CD4-positive, alpha-beta T cell treated with Interferon alpha-2 for 1 hour (primary cell): Measurements from ENCODE around the gene PRR19.
"Not testable (repeated sequence)": the region's sequence is repeated elsewhere in the genome, so short reads cannot be mapped to it uniquely, and the experiment has no call there.

ENCODE experiments used
- DNase-seq, 2 donors: peaks; one replicate each; pipeline ENCODE4 v3.0.0-alpha.2; 2020 to 2022

The PRR19 gene

DNA sequence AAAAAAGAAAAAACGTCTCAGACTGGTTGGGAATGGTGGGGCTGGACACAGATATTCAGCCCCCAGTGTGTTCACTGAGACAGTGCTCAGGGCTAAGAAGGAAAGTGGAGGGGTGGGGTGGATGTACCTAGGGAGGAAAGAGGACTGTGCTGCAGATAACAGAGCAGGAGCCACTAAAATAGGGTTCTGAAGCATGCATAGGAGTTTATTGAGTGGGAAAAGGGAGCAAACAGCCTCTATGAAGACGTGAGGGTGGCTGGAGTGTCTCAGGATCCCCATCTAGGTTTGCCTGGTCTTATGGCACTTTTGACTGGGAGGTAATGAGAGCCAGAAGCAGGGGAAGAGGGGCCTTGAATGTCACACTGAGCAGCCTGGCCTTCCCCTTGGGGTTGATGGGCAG lies 26.9 kb downstream of the PRR19 start:
- no peak for DNase-seq

DNA sequence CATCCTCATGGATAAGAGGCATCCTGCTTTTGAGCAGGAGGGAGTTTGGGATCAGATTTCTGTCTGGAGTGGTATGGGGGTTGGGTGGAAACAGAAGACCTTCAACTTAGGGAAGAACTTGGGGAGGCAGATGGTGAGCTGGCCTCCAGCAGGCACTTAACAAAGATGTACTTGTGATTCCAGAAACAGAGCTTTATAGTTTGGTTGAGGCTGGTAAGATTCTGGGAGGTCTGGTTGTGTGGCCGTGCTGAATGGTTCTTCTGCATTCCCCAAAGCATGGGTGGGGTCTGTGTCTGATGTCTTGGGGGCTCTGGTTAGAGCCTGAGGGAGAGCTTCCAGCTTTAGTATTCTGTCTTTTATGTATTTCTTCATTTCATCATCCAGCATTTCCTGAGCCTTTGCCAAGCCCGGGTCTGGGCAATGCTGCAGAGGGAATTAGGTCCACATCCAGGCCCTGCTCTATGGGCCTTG lies 28.3 kb downstream of the PRR19 start:
- no peak for DNase-seq

GRCh38 chr19:42331333-42331732 lies 29.4 kb downstream of the PRR19 start:
- not testable (repeated sequence) for DNase-seq

DNA sequence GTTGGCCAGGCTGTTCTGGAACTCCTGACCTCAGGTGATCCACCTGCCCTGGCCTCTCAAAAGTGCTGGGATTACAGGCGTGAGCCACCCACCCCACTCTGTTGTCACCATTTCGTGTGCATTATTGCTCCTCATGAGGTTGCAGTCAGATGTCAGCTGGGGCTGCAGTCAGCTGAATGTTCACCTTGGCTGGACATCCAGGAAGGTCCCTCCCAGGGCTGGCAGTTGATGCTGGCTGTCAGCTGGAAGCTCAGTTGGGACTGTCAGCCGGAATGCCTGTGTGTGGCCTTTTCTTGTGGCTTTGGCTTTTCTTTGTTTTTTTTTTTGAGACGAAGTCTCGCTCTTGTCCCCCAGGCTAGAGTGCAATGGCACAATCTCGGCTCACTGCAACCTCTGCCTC lies 30.1 kb downstream of the PRR19 start:
- no peak for DNase-seq

GRCh38 chr19:42333018-42333417 lies 31.1 kb downstream of the PRR19 start:
- no peak for DNase-seq

GRCh38 chr19:42333975-42334696 lies 32.2 kb downstream of the PRR19 start:
- no peak for DNase-seq

DNA sequence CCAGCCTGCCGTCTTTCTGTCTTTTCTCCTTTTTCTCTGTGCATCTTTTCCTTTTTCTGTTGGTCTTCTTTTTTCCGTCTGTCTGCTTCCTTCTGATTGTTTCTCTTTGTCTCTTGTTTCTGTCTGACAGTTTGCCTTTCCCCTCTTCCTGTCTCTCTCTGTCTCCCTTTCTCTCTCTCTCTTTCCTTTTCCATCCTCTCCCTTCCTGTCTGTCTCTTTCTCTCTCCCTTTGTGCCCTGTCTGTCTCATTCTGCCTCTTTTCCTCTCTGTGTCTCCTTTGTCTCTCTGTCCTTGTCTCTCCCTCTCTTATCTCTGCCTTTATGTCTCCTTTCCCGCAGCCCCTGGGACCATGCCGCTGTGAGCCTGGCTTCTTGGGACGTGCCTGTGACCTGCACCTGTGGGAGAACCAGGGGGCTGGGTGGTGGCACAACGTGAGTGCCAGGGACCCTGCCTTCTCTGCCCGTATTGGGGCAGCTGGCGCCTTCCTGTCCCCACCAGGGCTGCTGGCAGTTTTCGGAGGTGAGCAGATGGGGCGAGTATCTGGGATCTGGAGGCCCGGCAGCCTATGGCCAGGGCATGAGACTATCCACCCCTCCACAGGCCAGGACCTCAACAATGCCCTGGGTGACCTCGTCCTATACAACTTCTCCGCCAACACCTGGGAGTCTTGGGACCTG lies 32.9 kb downstream of the PRR19 start:
- DNase-seq = no peak

GRCh38 chr19:42335374-42335936 lies 33.5 kb downstream of the PRR19 start:
- no peak for DNase-seq

DNA sequence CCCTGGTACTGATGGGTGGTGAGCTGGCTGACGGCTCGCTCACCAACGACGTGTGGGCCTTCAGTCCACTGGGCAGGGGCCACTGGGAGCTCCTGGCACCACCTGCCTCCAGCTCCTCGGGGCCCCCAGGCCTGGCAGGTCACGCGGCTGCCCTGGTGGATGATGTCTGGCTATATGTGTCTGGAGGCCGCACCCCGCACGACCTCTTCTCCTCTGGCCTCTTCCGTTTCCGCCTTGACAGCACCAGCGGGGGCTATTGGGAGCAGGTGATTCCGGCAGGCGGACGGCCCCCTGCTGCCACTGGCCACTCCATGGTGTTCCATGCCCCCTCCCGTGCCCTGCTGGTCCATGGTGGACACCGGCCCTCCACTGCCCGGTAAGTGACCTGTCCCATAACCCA lies 34.0 kb downstream of the PRR19 start:
- no peak for DNase-seq

GRCh38 chr19:42339126-42339860 lies 37.4 kb downstream of the PRR19 start:
- DNase-seq = not testable (repeated sequence)

DNA sequence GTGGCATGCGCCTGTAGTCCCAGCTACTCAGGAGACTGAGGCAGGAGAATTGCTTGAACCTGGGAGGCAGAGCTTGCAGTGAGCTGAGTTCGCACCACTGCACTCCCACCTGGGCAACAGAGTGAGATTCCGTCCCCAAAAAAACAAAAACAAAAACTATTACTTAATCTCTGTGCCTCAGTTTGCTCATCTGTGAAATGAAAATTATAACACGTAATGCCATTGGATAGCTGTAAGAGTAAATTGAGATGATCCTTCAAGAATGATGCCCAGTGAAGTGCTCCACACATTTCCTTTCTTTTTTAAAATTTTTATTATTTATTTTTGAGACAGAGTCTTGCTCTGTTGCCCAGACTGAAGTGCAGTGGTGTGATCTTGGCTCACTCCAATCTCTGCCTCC lies 38.0 kb downstream of the PRR19 start:
- not testable (repeated sequence) for DNase-seq

- no peak for DNase-seq
Observed at GRCh38 chr19:42343344-42344110, 41.6 kb downstream of the PRR19 start.

DNA sequence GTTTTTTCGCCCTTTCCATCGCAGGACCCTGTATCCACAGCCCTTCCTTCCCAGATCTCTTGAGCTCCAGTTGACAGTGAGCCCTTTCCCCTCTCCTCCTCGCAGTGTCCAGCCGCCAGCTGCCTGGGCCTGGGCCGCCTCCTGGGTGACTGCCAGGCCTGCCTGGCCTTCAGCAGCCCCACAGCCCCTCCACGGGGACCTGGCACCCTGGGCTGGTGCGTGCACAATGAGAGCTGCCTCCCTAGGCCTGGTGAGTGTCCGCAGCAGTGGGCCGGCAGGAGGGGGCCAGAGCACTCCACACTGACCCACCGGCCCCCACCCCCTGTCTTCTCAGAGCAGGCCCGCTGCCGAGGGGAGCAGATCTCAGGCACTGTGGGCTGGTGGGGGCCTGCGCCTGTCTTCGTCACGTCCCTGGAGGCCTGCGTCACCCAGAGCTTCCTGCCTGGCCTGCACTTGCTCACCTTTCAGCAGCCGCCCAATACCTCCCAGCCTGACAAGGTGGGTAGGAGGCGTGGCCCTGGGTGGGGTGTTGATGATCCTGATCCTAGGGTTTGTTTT lies 42.5 kb downstream of the PRR19 start:
- DNase-seq = no peak

DNA sequence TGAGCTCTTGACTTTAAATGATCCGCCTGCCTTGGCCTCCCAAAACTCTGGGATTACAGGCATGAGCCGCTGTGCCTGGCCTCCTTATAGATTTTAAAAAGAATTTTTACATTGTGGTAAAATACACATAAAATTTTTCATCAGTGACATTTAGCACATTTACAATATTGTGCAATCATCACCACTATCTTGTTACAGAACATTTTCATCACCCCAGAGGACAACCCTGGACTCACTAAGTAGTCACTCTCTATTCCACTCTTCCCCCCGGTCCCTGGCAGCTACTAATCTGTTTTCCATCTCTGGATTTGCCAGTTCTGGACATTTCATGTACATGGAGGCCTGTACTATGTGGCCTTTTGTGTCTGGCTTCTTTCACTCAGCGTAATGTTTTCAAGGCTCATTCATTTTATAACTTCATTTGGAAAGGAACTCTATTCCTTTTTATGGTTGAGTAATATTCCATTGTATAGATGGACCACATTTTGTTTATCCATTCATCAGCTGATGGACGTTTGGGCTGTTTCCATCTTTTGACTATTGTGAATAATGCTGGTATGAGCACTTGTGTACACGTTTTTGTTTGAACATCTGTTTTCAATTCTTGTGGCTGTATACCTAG lies 43.4 kb downstream of the PRR19 start:
- DNase-seq = no peak

DNA sequence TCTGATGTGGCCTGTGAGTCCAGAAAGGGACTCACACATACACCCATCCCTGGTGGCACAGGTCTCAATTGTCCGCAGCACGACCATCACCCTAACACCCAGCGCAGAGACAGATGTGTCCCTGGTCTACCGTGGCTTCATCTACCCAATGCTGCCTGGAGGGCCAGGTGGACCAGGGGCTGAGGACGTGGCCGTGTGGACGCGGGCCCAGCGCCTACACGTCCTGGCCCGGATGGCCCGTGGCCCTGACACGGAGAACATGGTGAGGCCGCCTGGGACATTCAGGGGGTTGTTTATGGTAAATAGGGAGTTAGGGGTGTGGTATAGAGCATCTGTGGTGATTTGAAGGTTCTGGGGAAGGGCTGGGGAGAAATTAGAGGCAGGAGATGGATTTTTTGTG lies 46.3 kb downstream of the PRR19 start:
- DNase-seq = no peak

- no peak for DNase-seq
Observed at GRCh38 chr19:42349378-42350107, 47.6 kb downstream of the PRR19 start.

- DNase-seq = no peak
Observed at GRCh38 chr19:42350417-42350816, 48.5 kb downstream of the PRR19 start.

- DNase-seq = no peak
Observed at GRCh38 chr19:42351079-42351735, 49.3 kb downstream of the PRR19 start.

DNA sequence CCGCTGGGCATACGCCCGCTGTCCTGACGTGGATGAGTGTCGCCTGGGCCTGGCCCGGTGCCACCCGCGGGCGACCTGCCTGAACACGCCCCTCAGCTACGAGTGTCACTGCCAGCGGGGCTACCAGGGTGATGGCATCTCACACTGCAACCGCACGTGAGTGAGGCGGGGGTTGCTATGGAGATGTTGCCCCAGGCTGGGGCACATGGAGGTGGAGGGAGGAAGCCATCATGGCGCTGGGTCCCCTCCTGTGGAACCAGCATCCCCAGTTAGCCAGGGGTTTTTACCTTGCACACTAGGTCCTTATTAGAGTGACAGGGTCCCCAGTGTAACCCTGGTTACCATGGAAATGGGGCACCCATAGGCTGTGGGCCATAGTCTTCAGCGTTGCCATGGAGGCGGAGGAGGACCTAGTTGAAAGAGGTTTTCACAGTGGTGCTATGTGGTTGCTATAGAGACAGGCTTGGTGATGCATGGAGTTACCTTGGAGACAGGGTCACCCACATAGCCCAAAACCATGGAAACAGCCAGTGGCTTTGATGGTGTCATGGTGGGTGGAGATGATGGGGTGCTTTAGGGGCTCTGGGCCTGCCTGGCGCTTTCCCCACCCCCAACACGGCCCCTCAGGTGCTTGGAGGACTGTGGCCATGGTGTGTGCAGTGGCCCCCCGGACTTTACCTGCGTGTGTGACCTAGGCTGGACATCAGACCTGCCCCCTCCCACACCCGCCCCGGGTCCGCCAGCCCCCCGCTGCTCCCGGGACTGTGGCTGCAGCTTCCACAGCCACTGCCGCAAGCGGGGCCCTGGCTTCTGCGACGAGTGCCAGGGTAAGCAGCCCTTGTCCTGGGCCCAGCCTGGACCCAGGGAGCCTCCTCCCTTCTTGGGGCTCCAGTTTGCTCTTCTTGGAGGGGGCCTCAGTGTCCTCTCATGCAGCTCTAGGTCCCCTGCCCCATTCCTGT lies 50.6 kb downstream of the PRR19 start:
- peak; percentile 24 to 29 for DNase-seq
